Glomerular endothelial cell (primary cell): Measurements from ENCODE around the gene ZKSCAN5. TPM values are rescaled to one million over a fixed set of nuclear protein-coding genes. Genes with fewer than 3 reads are reported as not detected.
A peak's percentile ranks its signal among the peaks of the same experiment; 100 is the strongest.
"Not testable (repeated sequence)": the region's sequence is repeated elsewhere in the genome, so short reads cannot be mapped to it uniquely, and the experiment has no call there.

Experiments used
- DNase-seq: peaks from one replicate; pipeline ENCODE4 v3.0.0-alpha.2; 2011; ENCODE audit warnings: low read depth, low spot score; ENCODE audit errors: extremely low read depth
- total RNA-seq: library from RNA; depleted of rRNA; stranded (reverse); fragments of >200 nt; gene quantifications from 2 replicates; pipeline ENCODE4 v1.2.3, GENCODE V29; 2015

The ZKSCAN5 gene
- total RNA-seq, 1 donor from 2014 or later, result 8.8 TPM

DNA sequence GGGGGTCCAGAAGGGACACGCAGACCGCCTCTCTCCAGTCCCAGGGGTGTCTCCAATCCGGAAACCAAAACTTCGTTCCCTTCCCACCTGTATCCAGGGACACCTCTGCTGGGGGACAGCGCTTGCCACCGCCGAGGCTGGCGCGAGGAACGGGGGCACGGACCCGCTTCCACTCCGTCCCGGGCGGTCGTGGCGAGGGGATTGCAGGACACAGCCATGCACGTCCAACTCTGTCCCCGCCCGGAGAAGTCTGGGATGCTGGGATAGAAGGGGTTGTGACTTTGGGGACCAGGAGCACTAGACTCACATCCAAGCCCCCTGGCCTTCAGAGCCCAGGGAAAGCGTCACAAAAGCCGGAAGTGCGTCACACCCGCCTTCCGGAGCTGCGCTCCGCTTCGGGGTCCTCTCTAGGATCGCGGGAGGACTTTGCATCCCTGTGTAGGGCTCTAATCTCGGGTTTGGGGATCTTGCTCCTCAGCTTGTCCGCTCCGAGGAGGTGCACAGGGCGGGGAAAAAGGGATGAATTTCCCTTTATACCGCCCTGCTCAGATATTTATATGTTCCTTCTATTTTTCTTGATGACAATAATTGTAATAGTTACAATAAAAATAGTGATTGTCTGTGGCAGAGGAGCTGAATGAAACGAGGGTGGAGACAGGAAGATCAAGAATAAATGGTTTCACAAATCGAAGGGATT, 47.5 kb downstream of the ZKSCAN5 start, which contains the start of gene FAM200A:
TSS of gene FAM200A (minus strand) at position 348 of the 697 bp plus-strand sequence. CDS start 3,707 bp downstream, outside the sequence.
- peak; percentile 81 for DNase-seq

DNA sequence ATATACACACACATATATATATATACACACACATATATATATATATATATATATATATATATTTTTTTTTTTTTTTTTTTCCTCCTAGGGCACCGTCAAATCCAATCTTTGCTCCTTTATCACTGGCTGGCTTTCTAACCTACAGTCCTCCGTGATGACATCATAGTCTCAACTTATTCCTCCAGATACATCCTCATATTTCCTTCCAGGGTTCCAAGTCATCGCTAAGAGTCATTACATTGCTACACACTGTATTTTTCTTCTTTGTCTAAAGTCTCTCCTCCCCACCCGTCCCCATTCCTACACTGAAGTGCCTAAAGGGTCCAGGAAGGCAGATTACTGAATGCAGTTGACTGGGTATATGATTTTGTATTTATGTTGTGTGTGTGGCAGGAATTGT, 48.6 kb downstream of the ZKSCAN5 start:
- DNase-seq, result no peak

DNA sequence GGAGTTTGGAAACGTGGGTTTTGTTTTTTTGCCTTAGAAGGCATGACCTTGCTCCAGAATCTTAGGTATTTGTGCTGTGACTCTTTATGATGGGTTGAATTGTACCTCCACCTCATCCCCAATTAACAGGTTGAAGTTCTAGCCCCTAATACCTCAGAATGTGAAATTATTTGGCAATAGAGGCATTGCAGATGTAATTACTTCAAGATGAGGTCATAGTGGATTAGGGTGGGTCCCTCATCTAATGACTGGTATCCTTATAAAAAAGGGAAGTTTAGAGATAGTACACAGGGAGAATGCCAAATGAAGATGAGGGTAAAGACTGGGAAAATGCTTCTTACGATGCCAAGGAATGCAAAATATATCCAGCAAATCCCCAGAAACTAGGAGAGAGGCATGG, 50.5 kb downstream of the ZKSCAN5 start:
- DNase-seq, result no peak

DNA sequence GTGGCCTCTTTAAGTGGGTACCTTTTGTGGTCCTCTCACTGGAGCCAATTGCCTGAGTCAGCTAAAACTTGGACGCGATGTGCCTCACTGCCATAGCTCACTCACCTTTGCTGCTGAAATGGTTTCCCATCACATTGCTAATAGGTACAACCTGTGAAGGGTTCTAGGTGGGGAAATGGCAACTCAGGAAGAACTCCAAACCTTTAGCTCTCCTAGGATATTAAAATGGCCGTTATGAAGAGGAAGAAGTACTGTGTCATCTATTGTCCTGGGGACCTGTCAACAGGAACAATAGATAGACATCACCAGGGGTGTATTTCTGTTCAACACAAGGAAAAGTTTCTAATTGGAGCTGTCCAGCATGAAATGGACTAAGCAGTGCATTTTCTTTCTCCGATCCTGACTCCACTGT, 52.7 kb downstream of the ZKSCAN5 start:
- no peak for DNase-seq

DNA sequence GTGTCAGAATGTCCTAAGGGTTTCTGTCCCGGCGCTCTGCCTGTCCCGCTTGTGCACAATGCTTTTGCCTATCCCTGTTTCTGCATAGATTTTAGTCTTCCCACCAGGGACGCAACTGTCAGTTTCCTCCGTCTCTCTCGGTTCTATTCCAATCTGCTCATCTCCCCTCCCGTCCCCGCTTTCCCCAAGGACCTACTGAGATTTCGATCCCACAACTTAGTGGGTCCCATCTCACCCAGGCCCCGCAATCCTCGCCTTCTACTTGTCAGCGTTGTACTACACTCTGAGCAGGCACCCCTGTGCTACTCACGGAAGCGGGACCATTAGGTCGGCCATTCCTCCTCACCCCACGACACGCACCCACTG, 53.5 kb downstream of the ZKSCAN5 start:
- no peak for DNase-seq

DNA sequence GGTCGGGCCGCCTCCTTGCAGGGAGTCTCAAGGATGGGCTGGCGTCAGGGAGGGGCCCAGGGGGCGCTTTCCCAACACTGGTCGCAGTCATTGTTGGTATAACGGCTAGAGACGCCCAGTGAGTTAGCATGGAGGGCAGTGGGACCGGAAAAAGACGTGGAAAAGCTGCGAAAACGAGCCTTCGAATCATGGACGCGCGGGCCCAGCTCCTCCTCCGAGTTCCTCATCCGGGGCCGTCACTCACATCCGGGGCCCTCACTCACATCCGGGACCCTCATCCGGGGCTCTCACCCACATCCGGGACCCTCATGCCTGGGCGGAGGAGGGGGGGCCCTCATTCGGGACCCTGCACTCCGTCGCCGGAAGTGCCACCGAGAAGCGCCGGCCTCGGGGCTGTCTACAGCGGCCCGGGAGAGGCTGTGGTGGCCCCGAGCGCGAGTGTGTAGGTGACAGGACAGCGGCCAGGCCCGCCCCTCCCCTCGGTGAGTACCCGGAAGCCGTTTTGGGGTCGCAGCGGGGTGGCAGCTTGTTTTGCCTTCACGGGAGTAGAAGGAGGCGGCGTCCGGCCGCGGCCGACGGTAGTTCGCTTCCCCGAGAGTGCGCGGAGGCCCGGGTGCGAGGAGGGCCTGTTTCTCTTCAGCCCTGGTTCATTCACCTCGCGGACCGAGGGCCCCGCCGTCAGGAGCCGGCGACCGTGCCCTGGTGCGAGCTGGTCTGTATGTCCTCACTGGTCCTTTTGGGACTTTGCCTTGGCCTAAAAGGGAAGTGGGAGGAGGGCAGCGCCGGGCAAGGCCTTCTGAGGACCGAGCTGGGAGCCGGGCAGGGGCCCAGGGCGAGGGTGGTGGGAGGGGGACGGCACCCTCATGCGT, 54.1 kb downstream of the ZKSCAN5 start, which contains the start of gene ZNF655:
TSS of gene ZNF655 (plus strand) at position 337 of the 869 bp plus-strand sequence. CDS start 1,918 bp downstream, outside the sequence.
- no peak for DNase-seq

DNA sequence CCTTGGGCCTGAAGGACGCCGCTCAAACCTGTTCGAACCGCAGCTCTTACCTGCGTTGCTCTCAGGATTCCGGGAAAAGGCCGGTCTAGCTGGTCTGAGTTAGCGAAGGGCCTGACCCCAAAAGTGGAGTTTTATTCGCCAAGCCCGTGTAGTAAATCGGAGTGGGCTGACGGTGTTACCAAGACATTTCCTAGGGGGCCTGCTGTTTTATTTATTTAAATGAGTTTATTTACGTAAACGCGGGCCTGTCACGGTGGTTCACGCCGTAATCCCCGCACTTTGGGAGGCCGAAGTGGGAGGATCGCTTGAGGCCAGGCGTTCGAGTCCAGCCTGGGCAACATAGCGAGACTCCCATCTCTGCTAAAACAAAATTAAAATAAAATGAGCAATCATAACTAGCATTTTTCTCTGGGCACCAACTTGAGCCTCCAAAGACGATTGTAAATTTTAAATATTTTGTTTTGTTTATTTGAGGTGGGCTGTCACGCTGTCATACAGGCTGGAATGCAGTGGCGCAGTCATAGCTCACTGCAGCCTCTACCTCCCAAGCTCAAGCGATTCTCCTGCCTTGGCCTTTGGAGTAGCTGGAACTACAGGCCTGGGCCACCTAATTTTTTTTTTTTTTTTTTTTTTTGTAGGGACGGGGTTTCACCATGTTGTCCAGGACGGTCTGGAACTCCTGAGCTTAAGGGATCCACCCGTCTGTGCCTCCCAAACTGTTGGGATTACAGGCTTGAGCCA, 54.9 kb downstream of the ZKSCAN5 start:
- no peak for DNase-seq

DNA sequence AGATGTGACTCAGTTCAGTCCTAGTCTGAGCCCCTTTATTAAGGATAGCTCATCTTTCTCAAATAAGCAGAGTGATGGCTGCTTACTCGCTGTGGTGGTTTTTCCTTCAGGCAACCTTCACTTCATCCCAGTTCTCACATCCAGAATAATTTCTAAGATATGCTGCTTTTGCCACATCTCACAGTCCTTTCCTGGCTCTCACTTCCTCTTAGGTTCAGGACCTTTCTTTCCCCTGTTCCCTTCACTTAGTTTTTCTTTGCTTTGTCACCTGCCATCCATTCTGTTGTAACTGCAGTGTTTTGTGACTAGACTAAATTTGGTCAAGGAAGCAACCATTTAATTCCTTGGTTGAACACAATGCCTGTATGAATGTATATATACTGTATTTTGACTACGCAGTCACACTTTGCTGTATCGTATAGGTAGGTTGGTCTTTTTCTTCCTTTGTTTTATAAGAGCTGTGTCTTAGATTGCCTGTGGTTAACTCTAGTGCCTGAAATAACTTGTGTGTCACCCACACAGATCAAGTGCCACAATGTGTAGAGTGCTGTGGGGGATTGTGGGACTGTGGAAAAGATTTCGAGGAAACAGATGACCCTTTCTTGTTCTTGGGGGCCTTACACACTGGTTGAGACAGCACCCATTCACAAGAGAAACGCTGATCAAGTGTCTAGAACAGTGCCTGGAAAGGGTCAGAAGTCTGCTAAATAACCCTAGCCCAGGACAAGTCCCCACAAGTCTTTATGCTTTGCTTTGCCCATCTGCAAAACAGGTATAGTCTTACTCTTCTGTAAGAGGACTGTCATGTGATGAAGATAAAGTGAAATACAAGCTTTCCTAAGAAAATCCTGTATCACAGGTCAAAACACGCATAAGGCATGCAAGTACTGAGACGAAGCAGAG, 56.6 kb downstream of the ZKSCAN5 start:
- no peak for DNase-seq

DNA sequence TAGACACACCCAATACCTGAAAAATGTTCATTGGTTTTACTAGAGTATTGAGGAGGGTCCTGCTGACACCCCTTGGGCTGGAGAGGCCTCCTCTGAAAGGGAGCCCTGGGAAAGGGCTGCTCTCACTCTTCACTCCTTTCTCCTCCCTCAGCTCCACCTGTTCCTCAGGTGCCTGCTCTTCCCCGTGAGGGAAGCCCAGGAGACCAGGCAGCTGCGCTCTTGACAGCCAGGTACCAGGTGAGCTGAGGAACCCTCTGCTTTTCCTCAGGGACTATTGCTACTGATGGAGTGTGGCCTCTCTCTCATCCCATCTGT, 57.2 kb downstream of the ZKSCAN5 start:
- DNase-seq, result no peak

DNA sequence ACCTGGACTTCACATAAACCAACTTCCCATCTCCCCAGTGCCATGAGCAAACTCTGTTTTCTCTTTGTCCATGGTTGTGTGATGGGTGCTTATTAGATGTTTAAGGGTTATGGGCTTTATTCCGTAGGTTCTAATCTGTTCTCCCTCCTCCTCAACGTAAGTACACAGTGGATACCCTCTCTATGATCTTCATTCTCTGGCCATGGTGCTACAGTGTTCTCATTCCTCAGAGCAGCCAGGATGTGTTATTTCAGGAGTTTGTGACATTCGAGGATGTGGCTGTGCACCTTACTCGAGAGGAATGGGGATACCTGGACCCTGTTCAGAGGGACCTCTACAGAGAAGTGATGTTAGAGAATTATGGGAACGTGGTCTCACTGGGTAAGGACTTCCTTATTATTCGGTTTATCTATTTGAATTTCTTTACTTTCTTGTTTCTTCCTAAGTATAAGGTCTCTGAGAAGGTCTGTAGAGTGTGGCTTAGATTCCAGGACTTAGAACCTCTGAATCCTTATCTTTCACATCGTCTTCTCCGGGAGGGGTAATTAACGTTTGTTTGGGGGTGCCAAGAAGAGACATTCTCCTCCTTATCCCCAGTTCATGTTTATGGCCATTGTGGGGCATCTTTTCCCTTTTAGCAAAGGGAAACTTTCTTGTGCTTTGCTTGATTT, 57.8 kb downstream of the ZKSCAN5 start:
- no peak for DNase-seq

DNA sequence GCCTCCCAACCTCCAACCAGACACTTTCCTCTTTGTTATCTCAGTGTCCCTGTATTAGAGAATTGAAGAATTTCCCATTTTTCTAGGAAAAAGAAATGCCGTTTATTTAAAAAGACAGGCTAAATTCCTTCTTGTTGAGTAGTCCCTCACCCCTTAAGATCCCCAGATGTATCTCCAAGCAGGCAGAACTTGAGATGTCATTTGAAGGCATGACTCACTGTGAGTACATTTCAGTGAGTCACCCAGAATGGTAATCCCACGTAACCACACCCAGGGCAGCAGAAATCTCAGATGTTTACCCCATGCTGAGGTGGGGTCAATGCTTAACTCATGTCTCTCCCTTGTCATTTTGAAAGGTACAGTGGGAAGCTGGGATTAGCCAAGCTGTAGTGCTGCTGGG, 58.4 kb downstream of the ZKSCAN5 start:
- peak; percentile 61 for DNase-seq

DNA sequence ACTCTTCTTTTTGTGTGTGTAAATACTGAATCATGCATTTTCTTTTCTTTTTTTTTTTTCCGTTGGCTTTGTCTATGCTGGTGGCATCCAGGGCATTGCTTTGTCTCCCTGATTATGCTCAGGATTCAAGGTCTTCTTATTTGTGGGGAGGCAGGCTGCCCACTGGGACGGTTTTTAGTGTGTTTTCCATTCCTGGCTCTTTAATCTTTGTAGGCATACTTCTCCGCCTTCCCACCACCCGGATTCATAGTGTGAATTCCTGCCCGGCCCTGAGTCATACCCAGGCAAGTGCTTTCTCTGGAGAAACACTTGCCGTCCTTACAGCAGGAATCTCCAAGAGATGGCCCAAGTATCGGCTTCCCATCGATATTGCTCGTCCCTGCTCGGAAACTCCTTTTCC, 59.2 kb downstream of the ZKSCAN5 start:
- no peak for DNase-seq

DNA sequence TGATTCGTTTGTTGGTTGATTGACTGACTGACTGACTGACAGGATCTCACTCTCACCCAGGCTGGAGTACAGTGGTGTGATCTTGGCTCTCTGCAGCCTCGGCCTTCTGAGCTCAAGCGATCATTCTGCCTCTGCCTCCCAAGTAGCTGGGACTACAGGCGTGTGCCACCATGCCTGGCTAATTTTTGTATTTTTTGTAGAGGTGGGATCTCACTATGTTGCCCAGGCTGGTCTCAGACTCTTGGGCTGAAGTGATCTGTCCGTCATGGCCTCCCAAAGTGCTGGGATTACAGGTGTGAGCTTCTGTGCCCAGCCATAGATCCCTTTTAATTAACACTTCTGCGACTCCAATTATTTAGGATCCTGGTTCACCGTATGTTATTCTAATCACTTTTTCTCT, 64.3 kb downstream of the ZKSCAN5 start:
- not testable (repeated sequence) for DNase-seq

DNA sequence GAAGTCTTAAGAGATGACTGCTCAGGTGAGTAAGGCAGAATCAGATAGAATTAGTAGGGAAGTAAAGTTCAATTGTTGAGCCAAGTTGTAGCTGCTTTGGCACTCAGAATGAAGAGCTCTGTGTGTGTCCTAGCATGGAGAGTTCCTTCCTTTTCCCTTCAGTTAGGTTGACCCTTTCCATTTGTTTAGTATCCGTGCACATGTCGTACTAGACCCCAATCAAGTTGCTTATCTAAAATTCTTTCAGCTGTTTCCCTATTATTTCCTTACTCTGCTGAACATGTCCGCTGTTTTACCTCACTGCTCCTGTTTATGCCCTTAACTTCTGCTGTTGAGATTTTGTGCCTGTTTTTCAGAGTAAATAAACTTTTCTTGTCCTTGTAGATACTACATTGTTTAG, 67.3 kb downstream of the ZKSCAN5 start:
- DNase-seq, result no peak

DNA sequence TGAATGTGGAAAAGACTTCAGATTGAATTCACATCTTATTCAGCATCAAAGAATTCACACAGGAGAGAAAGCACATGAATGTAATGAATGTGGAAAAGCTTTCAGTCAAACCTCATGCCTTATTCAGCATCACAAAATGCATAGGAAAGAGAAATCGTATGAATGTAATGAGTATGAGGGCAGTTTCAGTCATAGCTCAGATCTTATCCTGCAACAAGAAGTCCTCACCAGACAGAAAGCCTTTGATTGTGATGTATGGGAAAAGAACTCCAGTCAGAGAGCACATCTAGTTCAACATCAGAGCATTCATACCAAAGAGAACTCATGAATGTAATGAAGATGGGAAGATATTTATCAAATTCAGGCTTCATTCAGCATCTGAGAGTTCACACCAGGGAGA, 68.8 kb downstream of the ZKSCAN5 start:
- no peak for DNase-seq

DNA sequence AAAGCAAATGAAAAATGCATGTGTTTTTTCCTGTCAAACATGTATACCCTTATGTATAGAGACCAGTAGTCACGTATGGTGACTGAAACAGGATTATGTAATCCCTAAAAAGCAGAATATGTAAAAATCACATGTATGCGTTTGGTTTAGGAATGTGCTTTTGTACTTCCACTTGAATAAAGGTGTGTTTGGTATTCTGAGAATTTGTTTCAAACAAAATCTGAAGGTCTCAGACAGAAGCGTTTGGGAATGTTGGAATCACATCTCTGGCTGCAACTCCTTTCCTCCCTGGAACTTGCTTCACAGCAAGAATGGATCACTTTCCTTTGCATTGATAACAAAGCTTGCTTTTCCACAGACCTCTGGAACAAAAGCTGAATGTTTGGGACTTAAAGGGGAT, 71.8 kb downstream of the ZKSCAN5 start:
- DNase-seq, result no peak

DNA sequence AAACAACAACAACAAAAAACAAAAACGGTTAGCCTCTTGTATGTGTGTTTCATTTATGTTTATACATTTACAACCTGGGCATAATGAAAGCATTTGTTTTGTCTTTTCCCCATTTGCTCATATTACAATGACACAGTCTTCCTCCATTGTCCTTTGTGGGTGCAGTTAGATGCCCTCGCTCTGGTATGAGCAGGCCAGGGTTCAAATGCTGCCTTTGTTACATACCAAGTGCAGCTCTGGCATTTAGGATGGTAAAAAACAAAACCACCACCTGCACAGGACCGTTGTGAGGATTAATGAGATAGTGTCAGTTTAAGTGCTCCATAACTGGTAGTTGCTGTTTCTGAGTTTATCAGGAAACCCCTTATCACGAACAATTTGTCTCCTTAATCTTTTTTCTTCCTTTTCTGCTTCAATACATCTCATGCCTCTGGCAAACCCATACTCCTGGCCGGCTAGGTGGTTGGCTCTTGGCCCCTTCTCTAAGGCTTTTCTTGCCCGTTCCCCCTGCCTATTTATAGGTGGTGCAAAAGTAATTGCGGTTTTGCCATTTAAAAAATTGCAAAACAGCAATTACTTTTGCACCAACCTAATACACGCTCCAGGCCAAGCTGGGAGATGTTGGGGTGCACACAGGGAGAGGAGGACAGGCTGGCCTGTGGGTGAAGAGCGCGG, 75.0 kb downstream of the ZKSCAN5 start:
- DNase-seq, result no peak

DNA sequence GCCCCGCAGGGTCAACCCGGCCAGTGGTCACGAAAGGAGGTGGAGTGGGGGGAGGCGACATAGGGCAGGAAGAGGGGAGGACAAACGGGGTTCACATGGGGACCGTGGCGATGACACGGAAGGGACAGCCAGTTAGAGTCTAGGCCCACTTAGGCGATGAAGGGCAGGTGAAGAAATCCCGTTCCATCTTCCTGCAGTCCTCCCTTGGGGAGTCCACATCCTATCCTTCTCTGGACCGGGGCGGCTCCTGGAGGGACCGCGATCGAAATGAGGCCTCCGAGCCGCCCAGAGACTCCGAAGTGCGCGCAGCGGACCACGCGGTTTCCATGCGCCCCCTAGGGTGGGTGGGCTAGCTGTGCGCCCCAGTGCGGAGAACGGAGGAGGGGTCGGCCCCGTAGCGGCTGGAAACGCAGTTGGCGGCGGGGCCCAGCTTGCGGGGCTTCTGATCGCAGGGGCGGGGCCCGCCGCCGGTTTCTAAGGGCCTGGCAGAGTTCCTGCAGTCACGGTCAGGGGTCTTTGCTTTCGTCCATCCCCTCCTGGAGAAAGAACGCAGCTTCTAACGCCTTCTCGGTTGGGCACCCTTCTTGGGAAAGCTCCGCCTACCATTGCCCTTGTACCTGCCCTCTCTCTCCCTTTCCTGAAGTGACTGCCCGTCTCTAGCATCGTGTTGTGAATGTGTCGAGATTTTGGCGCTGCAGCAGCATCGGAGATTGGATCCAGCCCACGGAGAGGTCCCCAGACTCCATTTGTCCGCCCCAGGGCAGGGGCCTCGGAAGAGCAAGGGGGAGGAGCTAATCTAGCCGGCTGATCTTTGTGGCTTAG, 75.7 kb downstream of the ZKSCAN5 start:
- DNase-seq, result no peak
